ENCODE results near the gene HENMT1. TPM values are rescaled to one million over a fixed set of nuclear protein-coding genes. Genes with fewer than 3 reads are reported as not detected.

Gene HENMT1
- total and polyA plus RNA-seq, 2 experiments from 2014 or later: 7.2 to 7.6 TPM

DNA sequence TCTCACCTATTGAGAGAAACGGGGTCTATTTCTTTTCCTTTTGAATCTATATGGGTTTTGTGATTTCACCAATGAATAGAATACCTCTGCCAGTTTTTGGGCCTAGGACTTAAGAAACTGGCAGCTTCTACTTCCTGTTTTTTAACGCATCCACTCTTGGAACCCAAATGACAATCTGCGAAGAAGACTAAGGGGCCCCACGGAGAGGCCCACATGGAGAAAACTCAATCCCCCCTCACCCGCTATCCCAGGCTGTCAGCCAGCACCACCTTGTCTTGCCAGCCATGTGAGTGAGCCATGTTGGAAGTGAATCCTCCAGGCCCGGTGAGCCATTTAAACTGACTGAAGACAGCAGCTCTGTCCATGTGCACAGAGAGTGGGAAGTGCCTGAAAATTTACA is 3.6 kb upstream of the HENMT1 start:
- Histone ChIP-seq H3K9me2 (ENCODE audit: insufficient read depth) (no peaks in the 10 kb centered on the region), H4K20me1 (ENCODE audit: insufficient read depth) (no peaks in the 10 kb centered on the region), H3K27me3 (replicated peaks; ENCODE audit: insufficient read depth) (no peaks in the 10 kb centered on the region), H3K27ac (no peak overlapping the region), H3K4me2 (ENCODE audit: unreplicated experiment) (no peak overlapping the region), H3F3A (ENCODE audit: insufficient read depth) (peaks cover 5% of the 10 kb centered on the region; the same call in 1 of the 2 replicates), H2AFZ (no peak overlapping the region), H3K9ac (no peak overlapping the region), H3K4me3 (no peak overlapping the region), H3K79me2 (ENCODE audit: insufficient read depth) (no peaks in the 10 kb centered on the region), H3K9me3 (ENCODE audit: low read depth) (no peaks in the 10 kb centered on the region), H3K36me3 (ENCODE audit: low read depth) (no peaks in the 10 kb centered on the region), H3K4me1 (ENCODE audit: insufficient read depth) (peaks cover 5% of the 10 kb centered on the region; the same call in 1 of the 2 replicates)
- in situ Hi-C loops (cut with MboI): no loop called here
- TF ChIP-seq EZH2 (IDR thresholded peaks at IDR 0.05; ENCODE audit: insufficient read depth, poor library complexity, severe bottlenecking) (no peak), EZH2phosphoT487 (IDR thresholded peaks at IDR 0.05; ENCODE audit: insufficient read depth, low read depth) (no peak)
- no peak for DNase-seq
- WGBS, 2 experiments (ENCODE audit: low coverage in 1 of 2, low lambda C conversion rate in 2 of 2, missing lambda C conversion rate in 2 of 2): 95 to 98% methylated on average over 6 of the region's 6 CpGs

DNA sequence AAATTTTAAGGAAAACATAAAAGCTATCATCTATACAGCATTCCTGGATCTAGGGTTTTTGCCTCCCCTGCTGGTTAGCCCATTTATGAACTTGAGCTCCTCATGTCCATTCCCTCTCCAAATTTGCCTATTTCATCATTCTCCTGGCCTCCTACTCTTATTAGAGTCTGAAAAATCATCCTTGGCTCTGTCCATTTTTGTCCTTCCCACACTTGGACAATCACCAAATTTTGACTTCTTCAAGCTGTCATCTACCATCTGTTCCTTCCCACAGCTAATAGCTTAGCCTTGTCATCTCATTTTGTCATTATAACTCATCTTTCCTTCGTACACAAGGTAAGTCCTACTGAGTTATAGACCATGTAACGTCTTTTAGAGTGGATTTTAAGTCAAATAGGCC is 2.2 kb upstream of the HENMT1 start:
- Histone ChIP-seq H3K27me3 (replicated peaks; ENCODE audit: insufficient read depth) (no peaks in the 10 kb centered on the region), H3K4me3 (no peak overlapping the region), H3K79me2 (ENCODE audit: insufficient read depth) (no peaks in the 10 kb centered on the region), H3K9me2 (ENCODE audit: insufficient read depth) (no peaks in the 10 kb centered on the region), H3K27ac (no peak overlapping the region), H3K4me1 (ENCODE audit: insufficient read depth) (peaks cover 5% of the 10 kb centered on the region; the same call in 1 of the 2 replicates), H4K20me1 (ENCODE audit: insufficient read depth) (no peaks in the 10 kb centered on the region), H3F3A (ENCODE audit: insufficient read depth) (peaks cover 5% of the 10 kb centered on the region; the same call in 1 of the 2 replicates), H3K9ac (no peak overlapping the region), H3K9me3 (ENCODE audit: low read depth) (no peaks in the 10 kb centered on the region), H3K36me3 (ENCODE audit: low read depth) (no peaks in the 10 kb centered on the region), H2AFZ (no peak overlapping the region), H3K4me2 (ENCODE audit: unreplicated experiment) (no peak overlapping the region)
- in situ Hi-C loops (cut with MboI): no loop called here
- peak; percentile 4 for DNase-seq
- TF ChIP-seq EZH2phosphoT487 (IDR thresholded peaks at IDR 0.05; ENCODE audit: insufficient read depth, low read depth) (no peak), EZH2 (IDR thresholded peaks at IDR 0.05; ENCODE audit: insufficient read depth, poor library complexity, severe bottlenecking) (no peak)
- WGBS, 2 experiments (ENCODE audit: low coverage in 1 of 2, low lambda C conversion rate in 2 of 2, missing lambda C conversion rate in 2 of 2): 22 to 26% methylated on average over 2 of the region's 2 CpGs

DNA sequence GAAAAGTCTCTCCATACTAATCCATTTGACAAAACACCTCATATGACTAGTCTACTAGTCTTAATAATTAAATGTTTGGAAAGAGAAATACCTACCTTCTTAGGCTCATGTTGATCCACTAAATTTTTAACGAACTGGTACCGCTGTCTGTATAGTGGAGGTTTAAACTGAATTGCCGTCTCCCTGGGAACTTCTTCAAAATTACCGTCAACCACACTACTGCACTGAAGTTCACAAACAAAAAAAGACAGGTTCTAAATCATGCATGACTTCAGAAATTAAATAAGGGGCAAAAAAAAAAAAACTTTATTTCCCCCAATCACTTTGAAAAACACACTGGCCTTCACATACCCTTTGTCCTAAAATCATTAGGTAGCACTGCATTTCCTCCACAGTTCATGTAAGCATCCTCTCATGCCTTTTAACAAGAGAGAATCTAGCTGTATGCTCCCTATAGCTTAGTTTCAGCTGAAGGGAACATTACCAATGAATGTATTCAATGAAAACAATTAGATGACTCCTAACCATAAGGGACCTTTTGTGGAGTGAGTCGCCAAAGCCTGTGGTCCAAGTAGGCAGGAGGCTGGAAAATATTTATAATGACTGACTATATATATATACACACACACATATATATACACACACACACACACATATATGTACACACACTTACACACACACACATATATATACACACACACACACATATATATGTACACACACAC is 3.4 kb downstream of the HENMT1 start:
- no peak overlapping the region for H3K9ac ChIP-seq
- no peaks in the 10 kb centered on the region for H3K9me3 ChIP-seq (ENCODE audit: low read depth)
- H3F3A ChIP-seq (ENCODE audit: insufficient read depth): peaks cover 5% of the 10 kb centered on the region; the same call in 1 of the 2 replicates
- DNase-seq: peak; percentile 36
- no peak overlapping the region for H2AFZ ChIP-seq
- no peak overlapping the region for H3K4me2 ChIP-seq (ENCODE audit: unreplicated experiment)
- WGBS, 2 experiments (ENCODE audit: low coverage in 1 of 2, low lambda C conversion rate in 2 of 2, missing lambda C conversion rate in 2 of 2): 86% methylated on average over 5 of the region's 5 CpGs
- H3K27me3 ChIP-seq (replicated peaks; ENCODE audit: insufficient read depth): no peaks in the 10 kb centered on the region
- no peaks in the 10 kb centered on the region for H3K79me2 ChIP-seq (ENCODE audit: insufficient read depth)
- H3K27ac ChIP-seq: no peak overlapping the region
- no peak overlapping the region for H3K4me3 ChIP-seq
- H3K4me1 ChIP-seq (ENCODE audit: insufficient read depth): peaks cover 5% of the 10 kb centered on the region; the same call in 1 of the 2 replicates
- in situ Hi-C loops (cut with MboI): no loop called here
- no peaks in the 10 kb centered on the region for H3K36me3 ChIP-seq (ENCODE audit: low read depth)
- TF ChIP-seq EZH2phosphoT487 (IDR thresholded peaks at IDR 0.05; ENCODE audit: insufficient read depth, low read depth) (no peak), EZH2 (IDR thresholded peaks at IDR 0.05; ENCODE audit: insufficient read depth, poor library complexity, severe bottlenecking) (no peak)
- H3K9me2 ChIP-seq (ENCODE audit: insufficient read depth): no peaks in the 10 kb centered on the region
- H4K20me1 ChIP-seq (ENCODE audit: insufficient read depth): no peaks in the 10 kb centered on the region

- DNase-seq: peak; percentile 11
- 65 to 68% methylated on average over 2 of the region's 2 CpGs for WGBS, 2 experiments (ENCODE audit: low coverage in 1 of 2, low lambda C conversion rate in 2 of 2, missing lambda C conversion rate in 2 of 2)
Observed at GRCh38 chr1:108653431-108654105, 7.3 kb downstream of the HENMT1 start.

More at GRCh38 chr1:108653431-108654105, 7.3 kb downstream of the HENMT1 start:
- Histone ChIP-seq H3K9me3 (ENCODE audit: low read depth) (no peaks in the 10 kb centered on the region), H3K4me3 (no peak overlapping the region), H3K27ac (no peak overlapping the region), H3K9me2 (ENCODE audit: insufficient read depth) (no peaks in the 10 kb centered on the region), H3K9ac (no peak overlapping the region), H3K36me3 (ENCODE audit: low read depth) (no peaks in the 10 kb centered on the region), H2AFZ (no peak overlapping the region), H3F3A (ENCODE audit: insufficient read depth) (no peaks in the 10 kb centered on the region), H3K4me1 (ENCODE audit: insufficient read depth) (no peaks in the 10 kb centered on the region), H3K27me3 (replicated peaks; ENCODE audit: insufficient read depth) (no peaks in the 10 kb centered on the region), H3K79me2 (ENCODE audit: insufficient read depth) (no peaks in the 10 kb centered on the region), H3K4me2 (ENCODE audit: unreplicated experiment) (no peak overlapping the region), H4K20me1 (ENCODE audit: insufficient read depth) (no peaks in the 10 kb centered on the region)
- TF ChIP-seq EZH2phosphoT487 (IDR thresholded peaks at IDR 0.05; ENCODE audit: insufficient read depth, low read depth): no peak
- in situ Hi-C loops (cut with MboI): no loop called here

All from GM23248 (cell line).